SHP77 treated with DMSO at 0.1 percent for 48 hours (cell line): Measurements from ENCODE around the gene TMEM184B.
A peak's percentile ranks its signal among the peaks of the same experiment; 100 is the strongest.
"Not testable (repeated sequence)": the region's sequence is repeated elsewhere in the genome, so short reads cannot be mapped to it uniquely, and the experiment has no call there.

Experiments
- DNase-seq: peaks from one replicate; lab custom pipeline; 2025; lab: John Stamatoyannopoulos, UW

TMEM184B gene

DNA sequence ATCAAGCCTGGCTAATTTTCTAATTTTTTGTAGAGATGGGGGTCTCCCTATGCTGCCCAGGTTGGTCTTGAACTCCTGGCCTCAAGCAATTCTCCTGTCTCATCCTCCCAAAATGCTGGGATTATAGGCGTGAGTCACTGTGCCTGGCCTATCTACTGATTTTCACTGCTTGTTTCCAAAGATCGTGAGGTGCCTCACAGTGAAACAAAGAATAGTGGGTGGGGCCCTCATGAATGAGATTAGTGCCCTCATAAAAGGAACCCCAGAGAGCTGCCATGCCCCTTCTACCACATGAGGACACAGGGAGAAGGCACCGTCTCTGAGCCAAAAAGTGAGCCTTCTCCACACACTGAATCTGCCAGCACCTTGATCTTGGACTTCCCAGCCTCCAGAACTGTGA, 23.5 kb downstream of the TMEM184B start:
- no peak for DNase-seq

DNA sequence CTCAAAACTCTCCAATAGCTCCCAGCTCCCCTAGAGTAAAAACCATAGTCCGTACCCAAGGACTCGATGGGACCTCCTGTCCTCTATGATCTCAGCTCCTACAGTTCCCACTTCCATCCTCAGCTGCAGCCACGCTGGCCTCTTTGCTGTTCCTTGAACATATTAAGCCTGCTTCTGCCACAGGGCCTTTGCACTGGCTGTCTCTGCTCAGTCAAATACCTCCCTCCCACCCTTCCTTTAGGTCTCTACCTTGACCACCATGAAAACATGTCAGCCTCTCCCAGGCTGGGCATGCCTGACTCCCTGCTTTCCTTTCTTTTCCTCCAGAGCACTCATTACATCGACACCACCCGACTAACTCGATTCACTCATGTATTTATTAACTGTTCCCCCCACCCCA, 24.5 kb downstream of the TMEM184B start:
- DNase-seq = no peak

- DNase-seq = no peak
These were observed 25.1 kb downstream of the TMEM184B start for GRCh38 chr22:38247713-38248112.

DNA sequence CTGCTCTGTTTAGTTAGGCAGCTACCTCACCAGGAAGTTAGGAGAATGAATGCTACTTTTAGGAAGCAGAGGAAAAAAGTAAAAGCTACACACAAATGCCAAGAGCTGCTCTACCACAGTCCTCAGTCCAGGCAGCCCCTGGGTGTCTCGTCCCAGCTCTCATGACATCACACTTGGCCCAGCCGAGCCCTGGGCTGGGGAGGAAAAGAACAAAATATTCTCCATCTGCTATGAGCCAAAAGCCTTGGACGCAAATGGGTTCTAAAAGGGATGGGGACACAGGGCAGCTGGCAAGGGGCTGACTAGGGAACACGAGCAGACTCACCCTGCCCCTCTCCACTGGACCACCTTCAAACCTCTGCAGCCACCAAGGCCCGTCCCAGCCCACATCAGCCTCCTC, 26.1 kb downstream of the TMEM184B start:
- no peak for DNase-seq

- DNase-seq = no peak
These were observed 26.7 kb downstream of the TMEM184B start for GRCh38 chr22:38246046-38246658.

- no peak for DNase-seq
These were observed 28.7 kb downstream of the TMEM184B start for GRCh38 chr22:38244106-38244505.

GRCh38 chr22:38243007-38243765, 29.6 kb downstream of the TMEM184B start:
- DNase-seq = peak; percentile 87

- DNase-seq = peak; percentile 16
These were observed 32.0 kb downstream of the TMEM184B start for GRCh38 chr22:38240734-38241252.

GRCh38 chr22:38239101-38239761, 33.6 kb downstream of the TMEM184B start:
- DNase-seq = no peak

DNA sequence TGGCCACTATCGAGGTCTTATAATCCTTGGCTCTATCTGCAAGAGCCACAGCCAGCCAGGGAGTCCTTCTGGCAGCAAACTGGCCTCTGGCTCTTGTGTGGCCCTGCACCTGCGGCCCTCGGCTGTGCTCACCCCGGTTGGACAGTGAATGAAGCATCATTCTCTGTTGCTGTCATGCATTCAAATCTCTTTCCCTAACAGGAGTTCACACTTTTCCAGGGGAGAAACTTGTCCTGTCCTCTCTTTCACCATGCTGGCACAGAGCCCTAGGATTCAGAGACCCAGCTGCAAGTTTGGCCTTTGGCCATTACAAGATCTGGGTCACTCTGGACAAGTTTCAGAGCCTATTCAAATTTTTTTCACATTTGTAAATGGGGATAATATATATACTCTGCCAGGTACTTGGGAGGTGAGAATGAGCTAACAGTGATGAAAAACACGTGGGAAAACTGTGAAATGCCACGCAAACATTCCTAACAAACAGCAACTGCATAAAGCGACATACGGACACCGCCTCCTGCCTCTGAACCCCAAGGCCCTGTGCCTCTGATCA, 34.2 kb downstream of the TMEM184B start:
- DNase-seq = no peak

DNA sequence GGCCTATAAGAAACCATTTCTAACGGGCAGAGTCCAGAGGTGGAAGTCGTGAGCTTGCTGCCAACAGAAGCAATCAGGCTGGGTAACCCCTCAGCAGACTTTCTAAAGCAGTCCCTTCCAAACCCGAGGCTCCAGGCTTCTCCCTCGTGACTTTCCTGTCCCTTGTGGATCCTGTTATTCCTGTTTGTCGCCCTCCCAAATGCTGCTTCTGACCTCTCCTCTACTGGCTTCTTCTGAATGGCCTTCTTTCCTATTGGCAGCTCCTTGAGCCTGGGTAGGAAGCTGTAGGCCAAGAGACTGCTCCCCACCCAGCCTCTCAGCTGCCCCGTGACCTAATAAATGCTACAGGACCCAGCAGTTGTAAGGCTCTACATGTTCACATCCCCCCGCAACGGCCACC, 36.0 kb downstream of the TMEM184B start:
- DNase-seq = no peak

GRCh38 chr22:38235240-38235850, 37.5 kb downstream of the TMEM184B start:
- DNase-seq = no peak

- not testable (repeated sequence) for DNase-seq
These were observed 39.0 kb downstream of the TMEM184B start for GRCh38 chr22:38233856-38234255.

- no peak for DNase-seq
These were observed 39.4 kb downstream of the TMEM184B start for GRCh38 chr22:38233427-38233826.

DNA sequence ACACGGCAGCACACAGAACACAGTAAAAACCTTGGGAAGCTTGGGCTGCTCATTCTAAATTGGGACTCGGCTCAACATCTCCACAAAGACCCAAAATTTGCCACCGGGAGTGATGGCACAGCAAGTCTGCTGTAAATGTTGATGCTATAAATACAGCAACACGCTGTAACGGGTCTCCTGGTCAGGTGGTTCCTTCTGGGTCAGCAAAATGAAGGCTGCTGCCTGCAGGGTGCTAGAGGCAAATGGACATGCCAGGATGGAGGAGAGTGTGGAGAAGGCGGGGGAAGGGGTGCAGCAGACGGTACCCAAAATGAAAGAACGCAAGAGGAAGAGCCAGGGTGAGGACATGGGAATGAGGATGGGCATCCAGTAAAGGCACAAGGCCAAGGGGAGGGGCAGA, 40.6 kb downstream of the TMEM184B start:
- DNase-seq = no peak

DNA sequence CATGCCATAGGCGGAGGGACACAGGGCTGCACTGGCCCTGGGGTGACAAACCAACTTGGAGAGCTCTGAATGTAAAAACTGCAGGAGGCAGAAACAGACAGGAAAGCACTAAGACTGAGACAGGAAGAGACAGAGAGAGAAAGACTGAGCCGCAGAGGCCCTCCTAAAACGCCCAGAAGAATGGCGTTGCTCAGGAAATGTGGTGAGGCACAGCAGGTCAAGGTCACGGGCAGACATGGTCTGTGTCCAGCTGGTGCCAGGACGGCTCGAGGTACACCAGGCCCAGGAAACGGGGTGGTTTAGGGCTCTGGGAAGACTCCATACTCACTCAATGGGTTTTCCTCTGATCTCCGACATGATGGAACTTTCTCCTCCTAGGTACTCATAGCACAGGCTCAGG, 41.9 kb downstream of the TMEM184B start:
- no peak for DNase-seq

DNA sequence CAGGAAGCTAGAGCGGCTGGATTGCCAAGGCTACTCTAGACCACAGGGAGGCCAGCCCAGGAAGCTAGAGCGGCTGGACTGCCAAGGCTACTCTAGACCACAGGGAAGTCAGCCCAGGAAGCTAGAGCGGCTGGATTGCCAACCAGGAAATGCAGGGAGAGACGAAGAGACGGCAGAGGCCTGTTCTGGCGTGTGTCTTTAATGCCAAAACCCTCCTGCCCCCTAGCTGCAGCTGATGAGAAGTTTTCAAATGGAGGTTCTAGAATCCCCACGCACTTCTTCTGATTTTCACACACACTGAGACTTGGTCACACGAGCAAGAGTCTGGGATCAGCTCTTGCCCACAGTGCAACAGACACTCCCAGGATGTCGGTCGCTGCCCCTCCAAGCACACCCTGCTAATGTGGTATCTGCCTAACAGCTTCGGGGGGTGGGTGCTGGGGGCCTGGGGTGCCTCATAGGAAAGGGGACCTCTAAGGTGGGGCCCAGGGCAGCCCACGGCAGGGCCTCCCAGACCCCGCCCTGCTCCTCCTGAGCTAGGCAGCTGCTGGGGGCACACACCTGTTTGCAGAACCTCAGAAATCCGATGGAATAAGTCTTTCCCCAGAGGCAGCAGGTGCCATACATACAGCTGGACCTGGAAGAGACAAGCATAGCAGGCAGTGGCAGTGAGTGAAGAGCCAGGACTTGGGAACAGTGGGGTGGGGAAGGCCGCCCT, 42.5 kb downstream of the TMEM184B start:
- no peak for DNase-seq

DNA sequence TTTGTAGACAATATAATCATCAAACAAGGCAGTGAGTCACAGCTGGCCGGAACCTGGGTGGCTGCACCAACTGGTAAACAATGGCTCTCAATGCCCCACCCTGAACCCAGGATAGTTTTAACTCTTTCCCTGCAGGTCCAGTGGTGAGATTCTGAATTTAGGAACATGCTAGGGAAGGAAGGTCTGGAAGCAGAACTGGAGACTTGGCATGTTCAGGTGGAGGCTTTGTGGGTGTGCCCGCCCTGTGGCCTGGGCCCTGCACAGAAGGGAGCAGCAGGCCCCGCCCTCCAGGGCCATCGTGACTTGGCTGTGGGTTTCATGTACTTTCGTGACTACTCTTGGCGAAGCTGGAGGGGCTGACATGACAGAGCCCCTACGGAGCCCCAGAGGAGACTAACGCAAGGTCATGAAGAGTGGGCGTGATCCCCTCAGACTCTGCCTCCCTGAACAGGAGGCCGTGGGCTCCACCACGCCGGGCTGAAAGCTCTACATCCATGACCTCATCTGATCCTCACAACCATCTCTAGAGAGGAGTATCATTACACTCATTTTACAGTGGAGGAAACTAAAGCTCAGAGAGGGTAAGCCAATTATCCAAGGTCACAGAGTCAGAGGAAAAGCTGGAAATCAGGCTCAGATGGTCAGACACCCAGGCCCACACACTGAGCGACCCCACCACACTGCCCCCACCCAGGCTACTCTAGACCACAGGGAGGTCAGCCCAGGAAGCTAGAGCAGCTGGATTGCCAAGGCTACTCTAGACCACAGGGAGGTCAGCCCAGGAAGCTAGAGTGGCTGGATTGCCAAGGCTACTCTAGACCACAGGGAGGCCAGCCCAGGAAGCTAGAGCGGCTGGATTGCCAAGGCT, 43.7 kb downstream of the TMEM184B start:
- DNase-seq = no peak

DNA sequence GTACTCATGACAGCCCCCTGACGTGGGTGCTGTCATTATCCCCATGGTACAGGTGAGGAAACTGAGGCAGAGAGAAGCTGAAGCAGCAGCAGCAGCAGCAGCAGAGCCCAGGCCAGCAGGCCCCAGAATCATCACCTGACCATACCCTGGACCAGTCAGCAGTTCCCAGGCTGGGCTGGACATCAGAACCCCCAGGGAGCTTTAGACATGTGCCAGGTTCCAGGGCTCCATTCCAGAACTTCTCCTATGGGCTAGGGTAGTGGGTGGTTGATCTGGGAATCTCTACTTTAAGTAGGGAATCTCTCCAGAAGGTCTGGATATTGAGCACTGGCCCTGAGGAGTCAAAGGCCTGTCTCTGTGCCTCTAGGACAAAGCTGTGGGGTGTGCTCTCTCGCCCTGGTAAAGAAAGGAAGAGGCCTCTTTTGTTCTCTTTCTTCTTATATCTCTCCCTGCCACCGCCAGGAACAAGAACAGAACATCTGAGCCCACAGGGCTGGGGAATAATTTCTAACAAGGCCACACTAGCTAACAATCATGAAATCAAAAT, 44.4 kb downstream of the TMEM184B start:
- no peak for DNase-seq
